ENCODE measurements around the gene GMDS.

The GMDS gene

DNA sequence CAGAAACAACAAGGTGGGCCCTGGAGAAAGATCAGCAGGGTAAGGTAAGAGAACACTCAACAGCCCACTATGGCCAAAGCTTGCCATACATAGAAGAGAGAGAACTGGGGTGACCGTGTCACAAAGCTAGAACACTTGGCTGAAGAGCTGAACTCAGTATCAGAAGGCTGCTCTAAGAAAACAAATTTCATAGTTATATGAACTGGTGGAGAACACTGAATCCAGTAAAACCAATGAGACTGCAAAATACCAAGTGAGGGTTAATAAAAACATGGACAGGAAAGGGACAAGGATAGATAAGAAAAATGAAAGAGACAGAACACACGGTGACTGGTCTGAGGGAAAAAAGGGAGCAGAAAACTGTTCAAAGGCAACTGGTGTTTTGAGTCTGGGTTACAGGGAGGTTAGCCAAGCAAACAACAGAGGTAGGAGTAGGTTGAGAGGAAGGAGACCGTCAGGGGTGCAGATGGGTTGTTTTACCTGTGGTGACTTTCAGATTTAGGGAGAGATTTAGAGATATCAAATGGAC, 56.5 kb downstream of the GMDS start:
- no peak overlapping the region for H3K4me2 ChIP-seq (ENCODE audit: low read length)
- H3K79me2 ChIP-seq (ENCODE audit: control insufficient read depth, insufficient read depth, low read length, poor library complexity), result no peaks in the 10 kb centered on the region
- H3K4ac ChIP-seq (ENCODE audit: low read depth, low read length), result no peak overlapping the region
- H4K12ac ChIP-seq (ENCODE audit: low read depth, low read length), result no peak overlapping the region
- no peak overlapping the region for H3K18ac ChIP-seq (ENCODE audit: low read length)
- H3K9me3 ChIP-seq (ENCODE audit: insufficient read depth, low read depth, low read length), result peaks cover 2% of the 10 kb centered on the region
- no peak overlapping the region for H4K8ac ChIP-seq (ENCODE audit: low read depth, low read length)
- no peaks in the 10 kb centered on the region for H3K36me3 ChIP-seq (ENCODE audit: control insufficient read depth in 1 of 2, insufficient read depth in 2 of 2, low read length in 2 of 2)
- H3K9ac ChIP-seq (ENCODE audit: low read length), result no peak overlapping the region
- no peak overlapping the region for H3K4me3 ChIP-seq (ENCODE audit: low read depth, low read length)
- H2BK5ac ChIP-seq (ENCODE audit: low read depth, low read length, poor library complexity), result no peak overlapping the region
- no peaks in the 10 kb centered on the region for H3K79me1 ChIP-seq (ENCODE audit: low read length)
- H2AK5ac ChIP-seq (ENCODE audit: low read length), result no peak overlapping the region
- no peak for DNase-seq
- H4K91ac ChIP-seq (ENCODE audit: low read depth, low read length), result no peak overlapping the region
- H3K23ac ChIP-seq (ENCODE audit: low read length), result no peak overlapping the region
- no peaks in the 10 kb centered on the region for H3K27me3 ChIP-seq (ENCODE audit: insufficient read depth, low read length)
- no peaks in the 10 kb centered on the region for H3K4me1 ChIP-seq (ENCODE audit: control insufficient read depth in 1 of 2, insufficient read depth in 2 of 2, low read length in 2 of 2)
- no peak overlapping the region for H2BK12ac ChIP-seq (ENCODE audit: low read length)
- no peak overlapping the region for H3K14ac ChIP-seq (ENCODE audit: low read length)
- H2BK120ac ChIP-seq (ENCODE audit: insufficient read depth, low read length, poor library complexity), result no peak overlapping the region
- no peak overlapping the region for H3K27ac ChIP-seq (ENCODE audit: low read depth, low read length)
- WGBS (ENCODE audit: extremely low coverage, insufficient coverage, insufficient read length), result no CpG with 5 or more reads among the region's 3 CpGs
- no peak overlapping the region for H2AFZ ChIP-seq (ENCODE audit: insufficient read depth, low read length, poor library complexity)

- H3K79me1 ChIP-seq (ENCODE audit: low read length), result no peaks in the 10 kb centered on the region
- H3K36me3 ChIP-seq (ENCODE audit: control insufficient read depth in 1 of 2, insufficient read depth in 2 of 2, low read length in 2 of 2), result no peaks in the 10 kb centered on the region
- H3K18ac ChIP-seq (ENCODE audit: low read length), result no peak overlapping the region
- H3K4ac ChIP-seq (ENCODE audit: low read depth, low read length), result no peak overlapping the region
- no peak overlapping the region for H3K23ac ChIP-seq (ENCODE audit: low read length)
- H3K79me2 ChIP-seq (ENCODE audit: control insufficient read depth, insufficient read depth, low read length, poor library complexity), result no peaks in the 10 kb centered on the region
- no peak overlapping the region for H3K9ac ChIP-seq (ENCODE audit: low read length)
- no peak overlapping the region for H3K14ac ChIP-seq (ENCODE audit: low read length)
- no peak overlapping the region for H4K91ac ChIP-seq (ENCODE audit: low read depth, low read length)
- H3K4me3 ChIP-seq (ENCODE audit: low read depth, low read length), result no peak overlapping the region
- H2AK5ac ChIP-seq (ENCODE audit: low read length), result no peak overlapping the region
- H2BK12ac ChIP-seq (ENCODE audit: low read length), result no peak overlapping the region
- H3K27ac ChIP-seq (ENCODE audit: low read depth, low read length), result no peak overlapping the region
- peaks cover 2% of the 10 kb centered on the region for H3K9me3 ChIP-seq (ENCODE audit: insufficient read depth, low read depth, low read length)
- H3K27me3 ChIP-seq (ENCODE audit: insufficient read depth, low read length), result no peaks in the 10 kb centered on the region
- H4K12ac ChIP-seq (ENCODE audit: low read depth, low read length), result no peak overlapping the region
- H3K4me1 ChIP-seq (ENCODE audit: control insufficient read depth in 1 of 2, insufficient read depth in 2 of 2, low read length in 2 of 2), result no peaks in the 10 kb centered on the region
- H2BK120ac ChIP-seq (ENCODE audit: insufficient read depth, low read length, poor library complexity), result no peak overlapping the region
- DNase-seq, result no peak
- no peak overlapping the region for H3K4me2 ChIP-seq (ENCODE audit: low read length)
- no peak overlapping the region for H2AFZ ChIP-seq (ENCODE audit: insufficient read depth, low read length, poor library complexity)
- H2BK5ac ChIP-seq (ENCODE audit: low read depth, low read length, poor library complexity), result no peak overlapping the region
- no CpG with 5 or more reads among the region's 5 CpGs for WGBS (ENCODE audit: extremely low coverage, insufficient coverage, insufficient read length)
- H4K8ac ChIP-seq (ENCODE audit: low read depth, low read length), result no peak overlapping the region
These were observed 57.0 kb downstream of the GMDS start for GRCh38 chr6:2188397-2188796.

GRCh38 chr6:2187826-2188225, 57.6 kb downstream of the GMDS start:
- peaks cover 2% of the 10 kb centered on the region for H3K9me3 ChIP-seq (ENCODE audit: insufficient read depth, low read depth, low read length)
- no peaks in the 10 kb centered on the region for H3K27me3 ChIP-seq (ENCODE audit: insufficient read depth, low read length)
- H3K23ac ChIP-seq (ENCODE audit: low read length), result no peak overlapping the region
- H3K18ac ChIP-seq (ENCODE audit: low read length), result no peak overlapping the region
- no peak overlapping the region for H2BK5ac ChIP-seq (ENCODE audit: low read depth, low read length, poor library complexity)
- H3K4ac ChIP-seq (ENCODE audit: low read depth, low read length), result no peak overlapping the region
- H3K14ac ChIP-seq (ENCODE audit: low read length), result no peak overlapping the region
- H4K12ac ChIP-seq (ENCODE audit: low read depth, low read length), result no peak overlapping the region
- no peak overlapping the region for H2AK5ac ChIP-seq (ENCODE audit: low read length)
- WGBS (ENCODE audit: extremely low coverage, insufficient coverage, insufficient read length), result no CpG with 5 or more reads among the region's 3 CpGs
- H3K4me3 ChIP-seq (ENCODE audit: low read depth, low read length), result no peak overlapping the region
- no peaks in the 10 kb centered on the region for H3K4me1 ChIP-seq (ENCODE audit: control insufficient read depth in 1 of 2, insufficient read depth in 2 of 2, low read length in 2 of 2)
- H2BK120ac ChIP-seq (ENCODE audit: insufficient read depth, low read length, poor library complexity), result no peak overlapping the region
- no peak for DNase-seq
- no peak overlapping the region for H4K8ac ChIP-seq (ENCODE audit: low read depth, low read length)
- no peak overlapping the region for H3K9ac ChIP-seq (ENCODE audit: low read length)
- no peak overlapping the region for H3K4me2 ChIP-seq (ENCODE audit: low read length)
- H3K79me2 ChIP-seq (ENCODE audit: control insufficient read depth, insufficient read depth, low read length, poor library complexity), result no peaks in the 10 kb centered on the region
- no peak overlapping the region for H2AFZ ChIP-seq (ENCODE audit: insufficient read depth, low read length, poor library complexity)
- no peak overlapping the region for H4K91ac ChIP-seq (ENCODE audit: low read depth, low read length)
- no peak overlapping the region for H2BK12ac ChIP-seq (ENCODE audit: low read length)
- no peak overlapping the region for H3K27ac ChIP-seq (ENCODE audit: low read depth, low read length)
- no peaks in the 10 kb centered on the region for H3K79me1 ChIP-seq (ENCODE audit: low read length)
- no peaks in the 10 kb centered on the region for H3K36me3 ChIP-seq (ENCODE audit: control insufficient read depth in 1 of 2, insufficient read depth in 2 of 2, low read length in 2 of 2)

DNA sequence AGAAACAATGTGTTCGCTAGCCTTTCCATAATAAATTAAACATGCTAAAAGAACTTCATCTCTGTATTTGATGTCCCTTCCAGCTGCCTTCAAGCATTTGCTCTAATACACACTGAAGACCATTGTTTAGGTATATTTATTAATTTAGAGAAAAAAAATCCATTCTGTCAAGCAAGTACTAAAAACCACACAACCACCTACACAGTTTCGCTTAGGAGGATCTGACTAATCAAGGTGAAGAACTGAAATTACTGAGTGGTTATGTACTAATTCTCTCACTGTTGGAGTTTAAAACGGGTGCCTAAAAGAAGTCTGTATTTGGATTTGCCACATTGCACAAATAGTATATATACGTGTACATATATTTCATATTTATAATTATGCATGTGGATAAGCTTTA, 58.9 kb downstream of the GMDS start:
- Histone ChIP-seq H3K9me3 (ENCODE audit: insufficient read depth, low read depth, low read length) (peaks cover under 1% of the 10 kb centered on the region), H4K8ac (ENCODE audit: low read depth, low read length) (no peak overlapping the region), H3K27me3 (ENCODE audit: insufficient read depth, low read length) (no peaks in the 10 kb centered on the region), H3K27ac (ENCODE audit: low read depth, low read length) (no peak overlapping the region), H3K9ac (ENCODE audit: low read length) (no peak overlapping the region), H3K23ac (ENCODE audit: low read length) (no peak overlapping the region), H2BK120ac (ENCODE audit: insufficient read depth, low read length, poor library complexity) (no peak overlapping the region), H3K14ac (ENCODE audit: low read length) (no peak overlapping the region), H3K4me3 (ENCODE audit: low read depth, low read length) (no peak overlapping the region), H2AK5ac (ENCODE audit: low read length) (no peak overlapping the region), H3K36me3 (ENCODE audit: control insufficient read depth in 1 of 2, insufficient read depth in 2 of 2, low read length in 2 of 2) (no peaks in the 10 kb centered on the region), H3K4me1 (ENCODE audit: control insufficient read depth in 1 of 2, insufficient read depth in 2 of 2, low read length in 2 of 2) (no peaks in the 10 kb centered on the region), H2BK5ac (ENCODE audit: low read depth, low read length, poor library complexity) (no peak overlapping the region), H4K12ac (ENCODE audit: low read depth, low read length) (no peak overlapping the region), H3K79me1 (ENCODE audit: low read length) (no peaks in the 10 kb centered on the region), H4K91ac (ENCODE audit: low read depth, low read length) (no peak overlapping the region), H2BK12ac (ENCODE audit: low read length) (no peak overlapping the region), H3K4me2 (ENCODE audit: low read length) (no peak overlapping the region), H3K79me2 (ENCODE audit: control insufficient read depth, insufficient read depth, low read length, poor library complexity) (no peaks in the 10 kb centered on the region), H3K18ac (ENCODE audit: low read length) (no peak overlapping the region), H2AFZ (ENCODE audit: insufficient read depth, low read length, poor library complexity) (no peak overlapping the region), H3K4ac (ENCODE audit: low read depth, low read length) (no peak overlapping the region)
- WGBS (ENCODE audit: extremely low coverage, insufficient coverage, insufficient read length), result no CpG with 5 or more reads among the region's 4 CpGs
- DNase-seq, result no peak
